ENCODE measurements around the gene PAM.

The PAM gene

DNA sequence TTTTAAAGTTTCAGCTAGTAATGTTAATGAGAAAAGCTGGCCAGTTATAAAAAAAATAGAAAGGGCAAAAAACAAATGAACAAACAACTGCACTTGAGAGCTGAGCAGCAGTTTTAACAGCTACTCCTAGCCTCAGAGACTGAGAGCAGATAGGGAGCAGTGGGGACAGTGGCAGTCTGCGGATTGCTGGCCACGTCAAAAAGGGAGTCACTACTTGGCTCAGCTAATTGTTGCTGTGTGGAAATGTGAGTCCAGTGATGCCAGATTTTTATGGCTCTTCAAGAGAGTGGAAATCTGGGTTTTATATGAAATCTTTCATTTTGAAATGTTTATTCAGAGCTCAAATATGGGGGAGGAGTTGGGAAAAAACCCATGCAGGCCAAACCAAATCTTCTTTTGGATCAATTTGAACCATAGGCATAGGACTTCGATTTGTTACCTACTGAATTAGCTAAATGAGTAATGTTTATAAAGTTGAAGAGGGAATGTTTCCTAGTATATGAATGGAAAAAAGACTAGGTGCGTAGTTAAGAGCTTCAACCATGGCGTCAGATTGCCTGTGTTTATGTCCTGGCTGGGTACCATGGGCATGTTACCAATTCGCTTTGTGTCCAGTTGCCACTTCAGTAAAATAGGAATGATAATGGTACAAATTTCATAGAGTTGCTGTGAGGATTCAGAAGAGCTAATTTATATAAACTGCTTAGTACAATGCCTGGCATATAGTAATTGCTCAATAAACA is 102.1 kb downstream of the PAM start:
- H3K27me3 ChIP-seq: no peaks in the 10 kb centered on the region
- H3K4me2 ChIP-seq: no peak overlapping the region
- H3K27ac ChIP-seq: no peak overlapping the region
- H3K4me1 ChIP-seq: peaks cover 0 to 13% (median 0%) of the 10 kb centered on the region in 10 experiments; a peak in 7 of 20 replicates
- no peak overlapping the region for H3K9ac ChIP-seq
- no peak for TF ChIP-seq Cebpa-rat (IDR thresholded peaks at IDR 0.05)
- no peak overlapping the region for H3K4me3 ChIP-seq
- H3K36me3 ChIP-seq: no peaks in the 10 kb centered on the region; a peak in 1 of 22 replicates
- H4K20me1 ChIP-seq: no peaks in the 10 kb centered on the region
- H3K9me3 ChIP-seq (replicated peaks in 1 of 11): no peaks in the 10 kb centered on the region

GRCh38 chr5:102858221-102858620 is 103.1 kb downstream of the PAM start:
- H3K4me3 ChIP-seq: no peak overlapping the region
- TF ChIP-seq Cebpa-rat (IDR thresholded peaks at IDR 0.05): no peak
- H3K27ac ChIP-seq: no peak overlapping the region
- peaks cover 0 to 13% (median 0%) of the 10 kb centered on the region in 10 experiments; a peak in 7 of 20 replicates for H3K4me1 ChIP-seq
- H3K27me3 ChIP-seq: no peaks in the 10 kb centered on the region
- H4K20me1 ChIP-seq: peaks cover 0 to 4% (median 0%) of the 10 kb centered on the region in 11 experiments; a peak in 1 of 22 replicates
- no peak overlapping the region for H3K9ac ChIP-seq
- H3K36me3 ChIP-seq: no peaks in the 10 kb centered on the region; a peak in 1 of 22 replicates
- H3K9me3 ChIP-seq (replicated peaks in 1 of 11): no peaks in the 10 kb centered on the region
- no peak overlapping the region for H3K4me2 ChIP-seq

DNA sequence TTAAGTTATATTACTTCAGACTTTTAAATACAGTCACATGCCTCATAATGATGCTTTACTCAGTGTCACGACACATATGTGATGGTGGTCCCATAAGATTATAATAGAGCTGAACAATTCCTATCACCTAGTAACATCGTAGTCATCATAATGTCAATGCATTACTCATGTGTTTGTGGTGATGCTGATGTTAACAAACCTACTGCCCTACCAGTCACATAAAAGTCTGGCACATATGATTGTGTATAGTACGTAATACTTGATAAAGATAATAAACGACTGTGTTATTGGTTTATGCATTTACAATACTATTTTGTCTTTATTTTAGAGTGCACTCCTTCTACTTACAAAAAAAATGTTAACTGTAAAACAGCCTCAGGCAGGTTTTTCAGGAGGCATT is 103.7 kb downstream of the PAM start:
- Histone ChIP-seq H3K4me1 (peaks cover 0 to 13% (median 0%) of the 10 kb centered on the region in 10 experiments; a peak in 7 of 20 replicates), H3K36me3 (no peaks in the 10 kb centered on the region; a peak in 1 of 22 replicates), H3K4me2 (no peak overlapping the region), H3K9ac (no peak overlapping the region), H3K9me3 (replicated peaks in 1 of 11) (no peaks in the 10 kb centered on the region), H3K4me3 (no peak overlapping the region), H4K20me1 (peaks cover 0 to 4% (median 0%) of the 10 kb centered on the region in 11 experiments; a peak in 1 of 22 replicates), H3K27ac (no peak overlapping the region), H3K27me3 (no peaks in the 10 kb centered on the region)
- no peak for TF ChIP-seq Cebpa-rat (IDR thresholded peaks at IDR 0.05)

DNA sequence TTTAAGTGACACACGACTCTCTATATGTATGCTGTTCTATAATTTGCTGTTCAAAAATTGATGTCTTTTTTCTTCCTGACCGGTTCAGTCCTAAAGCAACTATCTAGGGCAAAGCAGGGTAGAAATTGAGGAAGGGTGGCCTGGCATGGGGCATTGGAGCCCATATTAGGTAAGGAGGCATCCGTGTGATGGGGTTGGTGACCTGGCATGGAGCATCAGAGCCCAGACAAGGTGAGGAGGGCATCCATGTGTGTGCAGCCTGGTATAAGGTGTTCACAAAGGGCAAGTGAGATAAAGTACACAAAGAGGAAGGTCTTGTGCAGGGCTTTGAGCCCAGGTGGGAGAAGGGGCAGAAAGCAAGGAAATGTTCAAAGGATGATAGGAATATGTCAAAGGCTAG is 104.9 kb downstream of the PAM start:
- no peak overlapping the region for H3K9ac ChIP-seq
- H3K27ac ChIP-seq: no peak overlapping the region
- no peak for TF ChIP-seq Cebpa-rat (IDR thresholded peaks at IDR 0.05)
- H3K4me1 ChIP-seq: peaks cover 0 to 13% (median 0%) of the 10 kb centered on the region in 10 experiments; a peak in 7 of 20 replicates
- no peak overlapping the region for H3K4me3 ChIP-seq
- H3K36me3 ChIP-seq: peaks cover 0 to 2% (median 0%) of the 10 kb centered on the region in 11 experiments; a peak in 4 of 22 replicates
- H3K9me3 ChIP-seq (replicated peaks in 1 of 11): peaks cover 0 to 3% (median under 1%) of the 10 kb centered on the region in 11 experiments; a peak in 10 of 22 replicates
- H4K20me1 ChIP-seq: peaks cover 0 to 4% (median 0%) of the 10 kb centered on the region in 11 experiments; a peak in 2 of 22 replicates
- H3K27me3 ChIP-seq: peaks cover under 1 to 10% (median 5%) of the 10 kb centered on the region in 11 experiments; a peak in 21 of 22 replicates
- no peak overlapping the region for H3K4me2 ChIP-seq

- Histone ChIP-seq H3K27ac (no peak overlapping the region), H4K20me1 (peaks cover 0 to 10% (median 0%) of the 10 kb centered on the region in 11 experiments; a peak in 3 of 22 replicates), H3K36me3 (peaks cover 14 to 29% (median 22%) of the 10 kb centered on the region in 11 experiments), H3K9me3 (replicated peaks in 1 of 11) (peaks cover 10 to 17% (median 14%) of the 10 kb centered on the region in 11 experiments), H3K9ac (no peak overlapping the region), H3K4me1 (no peaks in the 10 kb centered on the region), H3K27me3 (peaks cover 12 to 25% (median 20%) of the 10 kb centered on the region in 11 experiments), H3K4me3 (no peak overlapping the region), H3K4me2 (no peak overlapping the region)
- TF ChIP-seq Cebpa-rat (IDR thresholded peaks at IDR 0.05): no peak
Observed at GRCh38 chr5:102863058-102863457, 108.0 kb downstream of the PAM start.

GRCh38 chr5:102863764-102864560 is 108.9 kb downstream of the PAM start:
- Histone ChIP-seq H3K36me3 (peaks cover 18 to 38% (median 25%) of the 10 kb centered on the region in 11 experiments), H3K27ac (no peak overlapping the region), H3K4me2 (no peak overlapping the region), H3K4me3 (no peak overlapping the region), H3K27me3 (peaks cover 12 to 25% (median 20%) of the 10 kb centered on the region in 11 experiments), H3K9ac (no peak overlapping the region), H3K9me3 (replicated peaks in 1 of 11) (peaks cover 10 to 17% (median 14%) of the 10 kb centered on the region in 11 experiments), H4K20me1 (peaks cover 0 to 10% (median 0%) of the 10 kb centered on the region in 11 experiments; a peak in 3 of 22 replicates), H3K4me1 (no peaks in the 10 kb centered on the region)
- no peak for TF ChIP-seq Cebpa-rat (IDR thresholded peaks at IDR 0.05)

DNA sequence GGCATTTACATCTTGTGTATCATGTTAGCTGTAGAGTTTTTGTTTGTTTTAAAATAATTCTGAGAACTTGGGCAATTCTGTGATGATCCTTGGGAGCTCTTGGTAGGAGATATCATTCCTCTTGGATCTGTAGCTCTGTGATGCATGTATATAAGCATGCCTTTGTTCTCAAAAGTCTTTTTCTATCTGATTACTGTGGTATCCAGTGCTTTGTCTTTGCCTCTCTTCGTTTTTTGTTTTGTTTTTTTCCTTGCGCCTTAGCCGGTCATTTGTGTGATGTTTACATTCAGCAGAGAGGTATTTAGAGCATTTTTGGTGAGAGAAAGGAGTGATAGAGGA is 110.0 kb downstream of the PAM start:
- Histone ChIP-seq H3K9ac (no peak overlapping the region), H3K9me3 (replicated peaks in 1 of 11) (peaks cover 10 to 17% (median 14%) of the 10 kb centered on the region in 11 experiments), H3K36me3 (peaks cover 25 to 47% (median 37%) of the 10 kb centered on the region in 11 experiments), H4K20me1 (peaks cover 0 to 10% (median 0%) of the 10 kb centered on the region in 11 experiments; a peak in 3 of 22 replicates), H3K4me2 (no peak overlapping the region), H3K27ac (no peak overlapping the region), H3K4me3 (no peak overlapping the region), H3K27me3 (peaks cover 12 to 25% (median 20%) of the 10 kb centered on the region in 11 experiments), H3K4me1 (no peaks in the 10 kb centered on the region)
- no peak for TF ChIP-seq Cebpa-rat (IDR thresholded peaks at IDR 0.05)

DNA sequence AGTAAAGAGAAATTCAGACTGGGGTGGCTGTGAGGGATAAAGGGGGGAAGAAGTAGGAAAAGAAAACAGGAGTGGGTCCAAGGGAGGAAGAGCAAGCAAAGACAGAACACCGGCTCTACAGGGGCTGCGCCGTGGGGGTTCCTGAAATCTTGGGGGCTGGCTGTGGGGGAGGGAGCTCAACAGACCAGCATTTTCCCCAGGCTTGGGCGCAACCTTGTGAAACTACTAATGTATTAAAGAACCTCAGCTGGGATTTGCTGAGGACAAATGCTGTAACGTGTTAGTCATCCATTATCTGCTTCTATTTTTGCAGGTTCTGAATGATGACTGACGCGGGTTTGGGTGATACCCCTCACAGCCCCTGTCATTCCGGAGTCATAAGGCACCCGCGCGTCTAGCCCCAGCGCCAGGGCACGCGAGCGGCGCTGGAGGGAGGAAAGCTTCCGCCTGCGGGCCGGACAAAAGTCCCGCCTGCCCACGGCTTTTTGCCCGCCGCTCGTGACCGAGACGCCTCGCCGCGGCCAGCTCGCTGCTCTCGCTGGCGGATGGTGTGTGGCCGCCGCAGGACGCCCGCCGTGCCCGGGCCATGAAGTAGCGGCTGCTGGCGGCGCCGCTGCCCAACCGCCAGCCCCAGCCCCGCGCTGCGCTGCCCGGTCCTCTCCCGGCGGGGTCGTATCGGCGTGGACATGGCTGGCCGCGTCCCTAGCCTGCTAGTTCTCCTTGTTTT is 110.6 kb downstream of the PAM start:
- H3K27me3 ChIP-seq: peaks cover 12 to 25% (median 20%) of the 10 kb centered on the region in 11 experiments
- H3K9me3 ChIP-seq (replicated peaks in 1 of 11): peaks cover 10 to 17% (median 14%) of the 10 kb centered on the region in 11 experiments
- no peaks in the 10 kb centered on the region for H3K4me1 ChIP-seq
- peaks cover 25 to 48% (median 41%) of the 10 kb centered on the region in 11 experiments for H3K36me3 ChIP-seq
- H3K4me2 ChIP-seq: no peak overlapping the region
- H3K27ac ChIP-seq: no peak overlapping the region
- peaks cover 0 to 10% (median 0%) of the 10 kb centered on the region in 11 experiments; a peak in 3 of 22 replicates for H4K20me1 ChIP-seq
- H3K9ac ChIP-seq: no peak overlapping the region
- no peak for TF ChIP-seq Cebpa-rat (IDR thresholded peaks at IDR 0.05)
- H3K4me3 ChIP-seq: no peak overlapping the region

Measured in BLaER1 treated with 17β-estradiol and CSF1 and Interleukin-3, amounts not matched to agents 10 nM and 100 nM (cell line).